RPMI7951 (cell line): ENCODE data around the gene ZNF428. TPM values are rescaled to one million over a fixed set of nuclear protein-coding genes. Genes with fewer than 3 reads are reported as not detected.
A peak's percentile ranks its signal among the peaks of the same experiment; 100 is the strongest.

Experiments
- DNase-seq: peaks from one replicate; pipeline ENCODE4 v3.0.0-alpha.2; 2012; ENCODE audit warnings: low read depth
- total RNA-seq: library from RNA; depleted of rRNA; stranded (reverse); fragments of >200 nt; shearing (Covaris generic); gene quantifications from 2 replicates; pipeline ENCODE4 v1.2.3, GENCODE V29; 2014; rRNA removed

Gene ZNF428
- total RNA-seq, 1 experiment from 2014 or later: 49.5 TPM

GRCh38 chr19:43562226-43562697, 57.2 kb downstream of the ZNF428 start:
- no peak for DNase-seq

GRCh38 chr19:43561139-43561970, 58.1 kb downstream of the ZNF428 start:
- DNase-seq: no peak

- peak; percentile 59 for DNase-seq
Measured at GRCh38 chr19:43560687-43561086, 58.7 kb downstream of the ZNF428 start.

Other genes with a start within 250 kb of the ZNF428 start
- gene TEX101, start 204.7 kb downstream of the ZNF428 start, total RNA-seq: not detected in 2 replicates
- 1.3 and 1.8 TPM in 2 replicates for gene LYPD3, start 154.0 kb downstream of the ZNF428 start, total RNA-seq
- 12.1 and 12.8 TPM in 2 replicates for gene PHLDB3, start 114.9 kb downstream of the ZNF428 start, total RNA-seq
- gene ETHE1, start 92.4 kb downstream of the ZNF428 start, total RNA-seq: 232 and 297 TPM in 2 replicates
- gene ZNF575, start 86.4 kb downstream of the ZNF428 start, total RNA-seq: 0.20 TPM in 1 of 2 replicates, not detected in the other
- 36.7 and 42.7 TPM in 2 replicates for gene XRCC1, start 44.1 kb downstream of the ZNF428 start, total RNA-seq
- 2.8 and 3.8 TPM in 2 replicates for gene PINLYP, start 43.8 kb downstream of the ZNF428 start, total RNA-seq
- 11.9 and 16.4 TPM in 2 replicates for gene IRGQ, start 23.5 kb downstream of the ZNF428 start, total RNA-seq
- 13.1 and 18.9 TPM in 2 replicates for gene ZNF576, start 23.0 kb downstream of the ZNF428 start, total RNA-seq
- gene SRRM5, start 7.5 kb downstream of the ZNF428 start, total RNA-seq: 0.10 and 0.12 TPM in 2 replicates
- 2.5 and 3.8 TPM in 2 replicates for gene CADM4, start 20.2 kb upstream of the ZNF428 start, total RNA-seq
- gene PLAUR, start 50.5 kb upstream of the ZNF428 start, total RNA-seq: 426 and 458 TPM in 2 replicates
- gene IRGC, start 96.4 kb upstream of the ZNF428 start, total RNA-seq: not detected in 2 replicates
- gene SMG9, start 135.3 kb upstream of the ZNF428 start, total RNA-seq: 17.0 and 39.3 TPM in 2 replicates
- gene KCNN4, start 161.3 kb upstream of the ZNF428 start, total RNA-seq: 71.6 and 126 TPM in 2 replicates
- 0.24 and 0.59 TPM in 2 replicates for gene LYPD5, start 182.8 kb upstream of the ZNF428 start, total RNA-seq
- 8.6 and 9.4 TPM in 2 replicates for gene ZNF283, start 207.7 kb upstream of the ZNF428 start, total RNA-seq